ENCODE measurements around the gene C19orf73.
"Not testable (repeated sequence)": the region's sequence is repeated elsewhere in the genome, so short reads cannot be mapped to it uniquely, and the experiment has no call there.

Gene C19orf73

GRCh38 chr19:49148784-49149651, 30.1 kb upstream of the C19orf73 start:
- peak; percentile 21 to 57 (median 44) for DNase-seq

GRCh38 chr19:49148044-49148682, 29.2 kb upstream of the C19orf73 start:
- no peak for DNase-seq

DNA sequence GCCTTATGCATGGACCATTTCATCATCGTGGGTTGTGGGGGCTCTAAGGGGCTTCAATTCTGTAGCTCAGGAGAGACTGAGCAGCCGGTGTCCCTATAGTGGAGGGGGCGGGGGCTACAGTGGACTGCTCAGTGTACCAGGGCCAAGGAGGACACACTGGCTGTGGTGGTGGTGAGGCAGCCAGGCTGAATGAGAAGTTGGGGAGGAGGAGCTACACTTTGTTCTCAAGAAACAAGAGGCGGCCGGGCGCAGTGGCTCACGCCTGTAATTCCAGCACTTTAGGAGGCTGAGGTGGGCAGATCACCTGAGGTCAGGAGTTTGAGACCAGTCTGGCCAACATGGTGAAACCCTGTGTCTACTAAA, 27.4 kb upstream of the C19orf73 start:
- DNase-seq = not testable (repeated sequence)

DNA sequence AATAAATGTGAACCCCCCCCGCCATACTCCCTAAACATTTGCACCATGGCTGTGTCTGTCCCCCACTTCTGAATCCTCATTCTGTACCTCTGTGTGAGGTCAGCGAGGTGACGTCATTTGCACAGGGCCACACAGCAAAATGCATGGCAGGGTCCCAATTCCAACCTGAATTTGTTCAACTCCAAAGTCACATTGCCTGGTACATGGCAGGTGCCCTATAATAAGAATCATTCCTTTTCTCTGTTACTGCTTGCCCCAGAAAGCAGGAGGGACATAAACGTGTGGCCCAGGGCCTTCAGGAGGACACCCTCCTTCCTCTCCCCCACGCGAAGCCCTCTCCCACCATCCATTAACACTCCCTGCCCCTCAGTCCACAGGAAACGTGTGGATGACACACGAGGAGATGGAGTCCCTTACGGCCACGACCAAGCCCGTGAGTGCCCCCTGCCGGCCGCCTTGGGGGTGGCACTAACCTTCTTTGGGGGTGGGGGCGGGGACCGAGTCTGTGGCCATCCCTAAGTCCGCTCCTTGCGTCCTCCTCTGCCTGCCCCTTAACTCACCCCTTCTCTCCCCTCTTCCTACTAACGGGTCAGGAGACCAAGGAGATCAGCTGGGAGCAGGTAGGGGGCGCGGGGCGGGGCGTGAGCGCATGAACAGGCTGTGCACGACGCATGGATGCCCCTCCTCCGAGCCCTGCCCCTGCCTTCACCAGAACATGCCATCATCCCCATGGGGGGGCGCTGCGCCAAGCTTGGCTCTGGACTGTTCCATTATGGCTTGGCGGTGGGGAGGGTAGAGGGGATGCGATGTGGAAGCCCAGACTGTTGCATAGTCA, 26.8 kb upstream of the C19orf73 start:
- DNase-seq = peak; percentile 71 to 74 (median 73)

- peak in 3 of 4 experiments; percentile 17 to 30 (median 24) for DNase-seq
Observed at GRCh38 chr19:49142866-49143335, 24.0 kb upstream of the C19orf73 start.

GRCh38 chr19:49141352-49141751, 22.4 kb upstream of the C19orf73 start:
- no peak for DNase-seq

- no peak for DNase-seq
Observed at GRCh38 chr19:49140951-49141350, 22.0 kb upstream of the C19orf73 start.

- no peak for DNase-seq
Observed at GRCh38 chr19:49136771-49137171, 17.8 kb upstream of the C19orf73 start.

DNA sequence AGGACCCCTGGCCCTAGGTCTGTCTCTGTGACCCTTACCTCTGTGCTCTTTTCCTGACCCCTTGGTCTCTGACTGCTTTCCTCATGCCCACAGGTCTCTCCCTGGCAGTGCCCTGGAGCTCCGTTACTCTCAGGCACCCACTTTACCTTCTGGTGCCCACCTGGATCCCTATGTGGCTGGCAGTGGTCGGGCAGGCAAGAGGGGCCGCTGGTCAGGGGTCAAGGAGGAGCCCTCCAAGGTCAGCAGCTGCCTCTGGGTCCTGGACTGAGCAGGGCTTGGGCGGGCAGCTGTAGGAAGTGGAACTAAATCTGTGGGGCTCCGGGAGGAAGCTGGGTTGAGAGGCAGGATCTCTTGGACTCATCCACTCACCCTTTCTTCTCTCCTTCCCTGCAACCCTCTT, 16.7 kb upstream of the C19orf73 start:
- no peak for DNase-seq

DNA sequence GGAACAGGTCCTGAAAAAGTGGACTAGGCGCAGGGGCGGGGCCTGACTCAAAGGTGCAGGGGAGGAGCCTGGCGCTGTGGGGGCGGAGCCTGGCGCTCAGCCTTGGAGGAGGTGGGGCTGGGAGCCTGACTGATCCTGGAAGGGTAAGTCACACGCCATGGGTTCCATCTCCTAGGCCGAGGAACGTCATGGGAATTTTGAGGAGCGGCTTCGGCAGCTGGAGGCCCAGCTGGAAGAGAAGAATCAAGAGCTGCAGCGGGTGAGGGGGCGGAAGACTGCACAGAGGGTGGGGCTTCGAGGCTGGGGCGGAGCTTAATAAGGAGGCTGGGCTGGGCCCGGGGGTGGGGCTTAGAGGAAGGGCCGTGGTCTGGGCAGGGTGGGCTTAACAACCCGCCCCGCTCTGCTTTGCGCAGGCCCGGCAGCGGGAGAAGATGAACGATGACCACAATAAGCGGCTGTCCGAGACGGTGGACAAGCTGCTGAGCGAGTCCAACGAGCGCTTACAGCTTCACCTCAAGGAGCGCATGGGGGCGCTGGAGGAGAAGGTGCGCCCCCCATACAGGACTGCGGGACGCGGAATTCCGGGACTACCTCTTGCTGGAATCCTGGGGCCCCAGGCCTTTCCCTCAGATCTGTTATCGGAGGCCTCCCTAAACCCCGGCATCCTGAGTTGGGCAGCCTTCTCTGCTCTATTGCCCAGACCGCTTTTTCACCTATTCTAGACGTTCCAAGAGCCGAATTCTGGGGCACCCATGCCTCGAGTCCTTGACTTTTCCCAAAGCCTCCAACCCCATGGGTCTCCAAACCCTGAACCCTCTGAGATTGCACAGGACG, 14.9 kb upstream of the C19orf73 start:
- DNase-seq = peak in 1 of 4 experiments; percentile 53

DNA sequence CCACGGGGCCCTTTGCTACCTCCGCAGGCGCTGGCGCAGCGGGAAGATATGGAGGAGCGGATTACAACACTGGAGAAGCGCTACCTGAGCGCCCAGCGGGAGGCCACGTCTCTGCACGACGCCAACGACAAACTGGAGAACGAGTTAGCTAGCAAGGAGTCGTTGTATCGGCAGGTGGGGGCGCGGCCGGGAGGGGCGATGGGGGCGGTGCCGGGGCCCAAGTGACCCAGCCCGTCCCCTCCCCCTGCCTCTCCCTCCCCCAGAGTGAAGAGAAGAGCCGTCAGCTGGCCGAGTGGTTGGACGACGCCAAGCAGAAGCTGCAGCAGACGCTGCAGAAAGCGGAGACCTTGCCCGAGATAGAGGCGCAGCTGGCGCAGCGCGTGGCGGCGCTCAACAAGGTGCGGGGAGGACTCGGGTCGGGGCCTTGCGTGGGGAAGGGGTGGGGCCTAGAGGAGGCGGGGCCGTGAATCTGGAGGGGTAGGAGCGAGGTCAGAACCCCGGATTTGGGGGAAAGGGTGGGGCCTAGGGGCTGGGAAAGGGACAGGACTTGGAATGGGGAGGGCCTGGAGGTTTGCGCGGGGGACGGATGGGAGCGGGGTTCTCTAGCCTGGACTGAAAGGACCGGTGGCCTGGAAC, 14.1 kb upstream of the C19orf73 start:
- peak in 1 of 4 experiments; percentile 53 for DNase-seq

DNA sequence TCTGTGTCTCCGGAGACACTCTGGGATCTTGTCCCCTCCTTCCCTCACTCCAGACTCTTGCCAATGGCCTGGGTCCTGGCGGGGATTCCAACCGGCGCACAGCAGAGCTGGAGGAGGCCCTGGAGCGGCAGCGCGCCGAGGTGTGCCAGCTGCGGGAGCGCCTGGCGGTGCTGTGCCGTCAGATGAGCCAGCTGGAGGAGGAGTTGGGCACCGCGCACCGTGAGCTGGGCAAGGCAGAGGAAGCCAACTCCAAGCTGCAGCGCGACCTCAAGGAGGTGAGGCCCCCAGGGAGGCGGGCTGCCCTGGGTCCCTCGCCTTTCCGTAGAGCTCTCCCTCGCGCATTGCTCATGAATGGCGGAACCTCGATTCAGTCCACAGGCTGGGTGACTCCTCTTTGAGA, 11.4 kb upstream of the C19orf73 start:
- no peak for DNase-seq

DNA sequence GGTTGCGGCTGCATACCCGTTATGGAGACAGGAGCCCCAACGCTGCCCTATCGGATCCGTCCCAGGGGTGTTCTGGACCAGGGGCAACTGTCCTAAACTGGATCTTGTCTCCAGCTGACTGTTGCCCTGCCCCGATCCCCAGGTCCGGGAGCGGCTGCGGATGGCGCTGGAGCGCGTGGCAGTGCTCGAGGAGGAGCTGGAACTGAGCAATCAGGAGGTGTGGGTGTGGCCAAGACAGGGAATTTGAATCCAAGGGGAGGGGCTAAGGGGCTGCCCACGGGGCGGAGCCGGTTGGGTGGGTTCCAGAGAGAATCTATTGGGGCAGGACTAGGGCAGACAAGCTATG, 10.3 kb upstream of the C19orf73 start:
- no peak for DNase-seq

DNA sequence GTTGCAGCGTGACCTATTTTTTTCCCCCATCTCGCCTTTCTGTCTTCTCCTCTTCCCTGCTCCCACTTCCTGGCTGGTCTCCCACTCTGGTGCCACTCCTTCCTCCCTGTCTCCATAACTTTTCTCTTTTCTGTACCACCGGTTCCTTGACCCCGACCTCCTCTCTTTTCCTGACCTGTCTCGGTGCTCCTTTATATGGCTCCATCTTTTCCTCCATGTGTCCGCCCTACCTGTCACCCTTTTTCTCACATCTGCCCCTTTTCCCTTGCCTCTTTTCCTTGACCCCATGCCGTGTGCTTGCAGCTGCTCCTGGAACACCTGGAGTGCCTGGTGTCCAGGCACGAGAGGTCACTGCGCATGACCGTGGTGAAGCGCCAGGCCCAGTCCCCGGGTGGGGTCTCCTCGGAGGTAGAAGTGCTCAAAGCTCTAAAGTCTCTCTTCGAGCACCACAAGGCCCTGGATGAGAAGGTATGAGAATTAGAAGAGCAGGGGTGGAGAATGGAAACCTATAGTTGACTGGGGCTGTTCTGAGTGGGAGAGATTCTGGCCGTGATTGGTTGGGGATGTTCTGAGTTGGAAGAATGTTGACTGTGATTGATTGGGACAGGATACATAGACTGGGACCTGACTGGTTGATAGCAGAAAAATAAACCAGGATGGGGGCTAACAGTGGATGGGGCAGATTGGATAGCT, 9.7 kb upstream of the C19orf73 start:
- no peak for DNase-seq

- peak; percentile 87 to 95 (median 93) for DNase-seq
Observed at GRCh38 chr19:49127674-49128544, 9.0 kb upstream of the C19orf73 start.

GRCh38 chr19:49127225-49127624, 8.3 kb upstream of the C19orf73 start:
- not testable (repeated sequence) for DNase-seq

GRCh38 chr19:49126575-49126974, 7.6 kb upstream of the C19orf73 start:
- DNase-seq = no peak

DNA sequence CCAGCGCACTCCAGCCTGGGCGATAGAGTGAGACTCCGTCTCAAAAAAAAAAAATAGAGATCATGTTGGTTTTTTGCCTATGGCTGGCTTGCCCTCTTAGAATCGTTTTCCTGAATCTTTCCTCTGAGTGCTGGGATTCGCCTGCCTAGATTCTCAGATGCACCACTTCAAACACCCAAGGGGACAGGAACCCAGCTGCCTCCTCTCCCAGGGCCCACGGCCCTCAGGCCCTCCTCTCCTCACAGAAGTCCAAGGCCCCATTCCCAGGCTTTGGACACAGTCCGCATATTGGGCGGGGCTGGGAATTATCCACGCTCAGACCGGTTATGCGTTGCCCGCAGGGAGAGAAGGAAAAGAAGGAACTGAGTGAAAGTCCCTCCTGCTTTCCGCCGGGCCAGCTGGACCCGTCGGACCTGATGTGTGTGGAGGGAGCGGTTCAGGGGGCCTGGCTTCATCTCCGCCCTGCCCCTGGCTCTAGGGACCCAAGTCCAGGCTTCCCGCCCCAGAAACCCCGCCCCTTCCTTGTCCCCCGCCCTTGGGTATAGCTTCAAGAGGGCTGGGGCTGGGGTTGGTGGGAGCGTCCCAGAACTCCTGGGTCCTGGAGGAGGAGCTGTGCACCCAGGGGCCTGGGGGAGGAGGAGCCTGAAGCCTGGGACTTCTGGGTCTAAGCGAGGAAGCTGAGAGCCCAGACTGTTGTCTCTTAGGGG, 6.2 kb upstream of the C19orf73 start:
- no peak for DNase-seq

GRCh38 chr19:49123285-49123684, 4.3 kb upstream of the C19orf73 start:
- DNase-seq = not testable (repeated sequence)

GRCh38 chr19:49121841-49122240, 2.9 kb upstream of the C19orf73 start:
- DNase-seq = not testable (repeated sequence)
